Astrocyte of the spinal cord (primary cell): ENCODE measurements around the gene MTUS2.

Experiments
- DNase-seq: peaks from one replicate; pipeline ENCODE4 v3.0.0; 2011; ENCODE audit warnings: low read depth, low spot score
- H3K4me3 ChIP-seq: 2 replicates; pipeline ENCODE4 v1.5.1; 2011; ENCODE audit warnings: low read depth, mild to moderate bottlenecking, low read length, moderate library complexity
- CTCF ChIP-seq: IDR thresholded peaks from 2 replicates; pipeline ENCODE4 v1.5.1; 2012; ENCODE audit warnings: low read depth, mild to moderate bottlenecking, low read length, inconsistent platforms
- in situ Hi-C: cut with HindIII; loops from 2 replicates; pipeline ENCODE4 v1.10.0; 2017; ENCODE audit warnings: low sequenced_read_pairs

The MTUS2 gene

GRCh38 chr13:29547153-29547552 is 727.0 kb downstream of the MTUS2 start:
- H3K4me3 ChIP-seq, result no peak overlapping the region
- no peak for TF ChIP-seq CTCF
- in situ Hi-C loops, result no loop called here
- no peak for DNase-seq

GRCh38 chr13:29548722-29549121 is 728.6 kb downstream of the MTUS2 start:
- in situ Hi-C loops, result no loop called here
- no peak overlapping the region for H3K4me3 ChIP-seq
- DNase-seq, result peak; percentile 88
- TF ChIP-seq CTCF, result no peak

GRCh38 chr13:29550430-29550988 is 730.4 kb downstream of the MTUS2 start:
- TF ChIP-seq CTCF, result no peak
- H3K4me3 ChIP-seq, result no peak overlapping the region
- in situ Hi-C loops, result no loop called here
- peak; percentile 62 for DNase-seq

GRCh38 chr13:29551214-29551613 is 731.1 kb downstream of the MTUS2 start:
- in situ Hi-C loops, result no loop called here
- TF ChIP-seq CTCF, result no peak
- no peak for DNase-seq
- no peak overlapping the region for H3K4me3 ChIP-seq
